HK-2 (cell line): ENCODE results near the gene OR8S1.

ENCODE experiments used
- DNase-seq: peaks from one replicate; pipeline ENCODE4 v3.0.0-alpha.2; 2018; ENCODE audit not compliant: unreplicated experiment

Gene OR8S1

GRCh38 chr12:48556631-48557030 lies 31.2 kb downstream of the OR8S1 start:
- no peak for DNase-seq

- DNase-seq, result no peak
Observed at GRCh38 chr12:48557919-48558318, 32.5 kb downstream of the OR8S1 start.

- no peak for DNase-seq
Observed at GRCh38 chr12:48567731-48568130, 42.3 kb downstream of the OR8S1 start.

- no peak for DNase-seq
Observed at GRCh38 chr12:48569946-48570345, 44.5 kb downstream of the OR8S1 start, which contains the start of gene LALBA. TSS of gene LALBA (minus strand) at chr12:48570046. CDS start at chr12:48570020, 26 bp downstream.

GRCh38 chr12:48572326-48572725 lies 46.9 kb downstream of the OR8S1 start:
- no peak for DNase-seq
